Skin of body (tissue), 2 donors: ENCODE measurements around the gene CHD5. TPM values are rescaled to one million over a fixed set of nuclear protein-coding genes. Genes with fewer than 3 reads are reported as not detected.
A peak's percentile ranks its signal among the peaks of the same experiment; 100 is the strongest.
"Not testable (repeated sequence)": the region's sequence is repeated elsewhere in the genome, so short reads cannot be mapped to it uniquely, and the experiment has no call there.

ENCODE experiments used
- DNase-seq: peaks from one replicate; lab custom pipeline; 2025; lab: John Stamatoyannopoulos, UW
- total RNA-seq: library from RNA; depleted of rRNA; stranded (reverse); fragments of >200 nt; gene quantifications from one replicate; pipeline ENCODE4 v1.2.3, GENCODE V29; 2014

Gene CHD5
- total RNA-seq, 1 donor from 2014 or later = 1.4 TPM

- no peak for DNase-seq
Measured at GRCh38 chr1:6068073-6068472, 112.0 kb downstream of the CHD5 start.

DNA sequence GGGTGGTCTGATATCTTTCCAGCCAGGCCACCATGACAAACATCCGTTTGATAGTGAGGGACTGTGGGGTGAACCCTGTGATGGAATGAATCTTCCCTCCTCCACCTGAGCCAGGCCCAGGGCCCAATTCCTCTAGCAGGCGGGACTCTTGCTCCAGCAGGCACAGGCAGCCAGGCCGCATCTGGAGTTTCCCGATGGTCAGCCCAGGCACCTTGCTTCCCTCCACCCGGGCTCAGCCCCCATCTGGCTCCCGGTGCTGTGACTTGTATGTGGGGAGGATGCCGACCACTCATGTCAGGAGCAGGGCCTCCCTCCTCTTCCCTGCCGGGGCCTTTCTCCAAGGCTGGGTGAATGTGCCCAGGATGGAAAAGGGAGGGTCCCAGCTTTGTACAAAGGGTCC lies 113.4 kb downstream of the CHD5 start:
- no peak for DNase-seq

DNA sequence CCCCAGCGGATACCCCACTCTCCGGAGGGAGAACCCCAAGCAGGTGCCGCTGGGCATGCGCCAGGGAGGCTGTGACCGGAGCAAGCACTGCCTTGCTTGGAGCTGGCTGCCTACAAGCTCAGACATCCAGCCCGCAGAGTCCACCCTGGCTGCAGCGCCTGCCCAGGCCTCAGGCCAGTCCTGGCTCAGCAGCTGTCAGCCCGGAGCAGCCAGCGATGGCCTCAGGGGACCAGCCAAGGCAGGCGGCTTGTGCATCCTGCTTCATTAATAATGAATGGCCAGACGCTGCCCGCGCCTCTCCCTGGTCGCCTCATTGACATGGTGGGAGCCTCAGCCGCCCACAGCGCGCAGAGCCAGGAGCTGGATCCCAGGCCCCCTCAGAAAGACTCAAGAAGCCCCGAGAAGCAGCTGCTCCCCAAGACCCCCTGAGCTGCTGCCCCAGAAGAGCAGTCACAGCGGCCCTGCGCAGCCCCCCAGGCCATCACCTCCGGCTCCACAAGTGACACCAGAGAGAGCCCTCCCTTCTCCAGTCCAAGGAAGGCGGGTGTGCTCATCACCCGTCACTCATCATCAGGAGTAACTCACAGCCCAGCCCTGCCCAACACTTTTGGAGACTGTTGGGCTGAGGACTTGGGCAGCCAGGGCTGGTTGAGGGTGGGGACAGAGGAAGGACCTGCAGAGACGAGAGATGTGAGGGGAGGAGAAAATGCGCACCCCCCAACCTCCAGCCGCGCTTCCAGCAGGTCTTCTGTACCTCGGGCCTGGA lies 114.8 kb downstream of the CHD5 start:
- no peak for DNase-seq

DNA sequence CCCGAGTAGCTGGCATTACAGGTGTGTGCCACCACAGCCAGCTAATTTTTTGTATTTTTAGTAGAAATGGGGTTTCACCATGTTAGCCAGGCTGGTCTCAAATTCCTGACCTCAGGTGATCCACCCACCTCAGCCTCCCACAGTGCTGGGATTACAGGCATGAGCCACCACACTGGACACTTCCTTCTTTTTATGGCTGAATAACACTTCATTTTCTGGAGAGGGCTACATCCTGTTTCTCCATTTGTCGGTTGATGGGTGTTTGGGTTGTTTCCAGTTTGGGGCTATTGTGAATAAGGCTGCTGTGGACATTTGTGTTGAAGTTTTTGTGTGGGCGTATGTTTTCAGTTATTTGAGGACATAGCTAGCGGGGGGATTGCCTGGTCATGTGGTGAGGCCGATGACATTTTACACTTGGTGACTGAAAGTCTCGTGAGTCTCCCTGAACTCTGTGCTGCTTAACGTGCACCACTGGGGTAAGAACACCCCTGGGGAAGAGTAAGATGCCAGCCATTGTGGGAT lies 116.5 kb downstream of the CHD5 start:
- DNase-seq = not testable (repeated sequence)

- DNase-seq = no peak
Measured at GRCh38 chr1:6062670-6063069, 117.5 kb downstream of the CHD5 start.

- DNase-seq = no peak
Measured at GRCh38 chr1:6059866-6060265, 120.3 kb downstream of the CHD5 start.

DNA sequence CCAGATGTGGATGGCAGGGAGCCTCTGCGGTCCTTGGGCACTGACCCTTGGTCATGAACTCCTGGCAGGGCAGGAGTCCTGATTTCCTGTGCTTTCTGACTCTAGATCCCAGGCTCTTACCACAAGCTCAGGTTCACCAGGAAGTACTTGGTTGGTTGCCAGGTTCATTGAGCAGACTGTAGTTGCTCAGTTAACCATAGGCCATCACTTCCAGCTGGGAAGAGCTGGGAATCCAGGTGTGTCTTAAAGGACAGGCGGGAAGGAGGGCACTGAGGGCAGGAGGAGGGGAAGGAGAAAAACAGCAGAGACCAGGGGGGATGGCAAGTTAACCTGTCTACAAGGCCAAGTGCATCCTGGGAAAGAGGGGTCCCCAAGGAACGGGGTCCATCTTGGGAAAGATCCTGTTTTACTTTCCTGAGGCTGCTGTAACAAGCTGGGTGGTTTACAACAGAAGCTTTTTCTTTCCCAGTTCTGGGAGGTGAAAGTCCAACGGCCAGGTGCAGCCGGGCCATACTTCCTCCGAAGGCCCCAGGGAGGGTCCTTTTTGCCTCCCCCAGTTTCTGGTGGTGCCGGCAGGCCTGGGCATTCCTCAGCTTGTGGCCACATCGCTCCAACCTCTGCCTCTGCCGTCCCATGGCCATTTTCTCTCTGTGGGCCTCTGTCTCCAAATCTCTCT lies 122.8 kb downstream of the CHD5 start:
- no peak for DNase-seq

- DNase-seq = no peak
Measured at GRCh38 chr1:6056572-6056948, 123.6 kb downstream of the CHD5 start.

DNA sequence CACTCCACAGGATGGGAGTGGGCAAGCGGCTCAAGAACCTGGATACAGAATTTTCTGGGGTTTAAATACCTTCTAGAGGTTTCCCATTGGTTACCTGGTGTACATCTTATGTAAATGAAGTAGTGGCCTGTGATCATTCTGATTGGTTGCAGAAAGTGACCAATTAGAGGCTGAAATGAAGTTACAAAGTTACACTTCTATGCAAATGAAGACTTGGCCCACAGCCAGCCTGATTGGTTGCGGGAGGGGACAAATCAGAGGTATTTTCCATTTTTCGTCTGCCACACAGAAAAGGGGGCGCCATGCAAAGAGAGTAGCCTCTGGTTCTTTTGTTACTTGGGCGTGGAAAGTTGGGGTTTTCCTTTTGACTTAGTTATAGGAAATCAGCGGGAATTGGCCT lies 125.5 kb downstream of the CHD5 start:
- DNase-seq = no peak

- no peak for DNase-seq
Measured at GRCh38 chr1:6053206-6053546, 126.9 kb downstream of the CHD5 start.

- DNase-seq = peak; percentile 45
Measured at GRCh38 chr1:6052543-6053205, 127.4 kb downstream of the CHD5 start.

Other genes starting within 250 kb of the CHD5 start
- gene NPHP4, start 187.9 kb downstream of the CHD5 start, total RNA-seq = 9.0 TPM
- 5.0 TPM for gene KCNAB2, start 134.4 kb downstream of the CHD5 start, total RNA-seq
- gene RPL22, start 19.3 kb upstream of the CHD5 start, total RNA-seq = 261 TPM
- 7.6 TPM for gene RNF207, start 25.8 kb upstream of the CHD5 start, total RNA-seq
- 32.3 TPM for gene ICMT, start 55.6 kb upstream of the CHD5 start, total RNA-seq
- gene HES3, start 63.9 kb upstream of the CHD5 start, total RNA-seq = not detected
- 17.4 TPM for gene GPR153, start 80.8 kb upstream of the CHD5 start, total RNA-seq
- gene ACOT7, start 213.4 kb upstream of the CHD5 start, total RNA-seq = 10.0 TPM
- 5.9 TPM for gene HES2, start 239.6 kb upstream of the CHD5 start, total RNA-seq
- 6.4 TPM for gene ESPN, start 244.5 kb upstream of the CHD5 start, total RNA-seq